ENCODE measurements around the gene MYBBP1A. TPM values are rescaled to one million over a fixed set of nuclear protein-coding genes. Genes with fewer than 3 reads are reported as not detected.

MYBBP1A gene
- polyA plus RNA-seq, 3 donors, result 4.2 to 22.3 (median 5.3) TPM

DNA sequence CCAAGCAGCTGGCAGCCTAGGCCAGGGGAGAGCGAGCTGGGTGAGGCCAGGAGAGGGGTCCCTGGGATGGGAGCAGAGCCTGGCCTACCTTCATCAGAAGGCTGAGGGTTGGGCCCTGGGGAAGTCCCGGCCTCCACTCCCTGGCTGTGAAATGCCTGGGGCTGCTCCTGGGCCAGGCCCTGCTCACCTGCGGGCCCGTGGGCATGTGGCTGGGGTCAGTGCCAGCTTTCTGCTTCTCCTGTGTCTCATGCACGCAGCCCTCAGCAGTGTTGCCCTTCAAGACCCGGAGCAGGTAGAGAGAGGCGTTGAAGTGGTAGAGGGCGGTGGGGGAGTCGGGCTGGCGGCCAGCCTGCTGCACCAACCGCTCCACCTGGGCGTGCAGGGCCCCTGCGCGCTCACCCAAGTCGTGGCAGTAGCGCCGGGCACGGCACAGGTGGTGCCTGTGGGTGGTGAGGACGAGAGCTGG is 12.4 kb downstream of the MYBBP1A start:
- H3K4me3 Mint-ChIP-seq, result no peak overlapping the region
- TF ChIP-seq, protein P1, sequence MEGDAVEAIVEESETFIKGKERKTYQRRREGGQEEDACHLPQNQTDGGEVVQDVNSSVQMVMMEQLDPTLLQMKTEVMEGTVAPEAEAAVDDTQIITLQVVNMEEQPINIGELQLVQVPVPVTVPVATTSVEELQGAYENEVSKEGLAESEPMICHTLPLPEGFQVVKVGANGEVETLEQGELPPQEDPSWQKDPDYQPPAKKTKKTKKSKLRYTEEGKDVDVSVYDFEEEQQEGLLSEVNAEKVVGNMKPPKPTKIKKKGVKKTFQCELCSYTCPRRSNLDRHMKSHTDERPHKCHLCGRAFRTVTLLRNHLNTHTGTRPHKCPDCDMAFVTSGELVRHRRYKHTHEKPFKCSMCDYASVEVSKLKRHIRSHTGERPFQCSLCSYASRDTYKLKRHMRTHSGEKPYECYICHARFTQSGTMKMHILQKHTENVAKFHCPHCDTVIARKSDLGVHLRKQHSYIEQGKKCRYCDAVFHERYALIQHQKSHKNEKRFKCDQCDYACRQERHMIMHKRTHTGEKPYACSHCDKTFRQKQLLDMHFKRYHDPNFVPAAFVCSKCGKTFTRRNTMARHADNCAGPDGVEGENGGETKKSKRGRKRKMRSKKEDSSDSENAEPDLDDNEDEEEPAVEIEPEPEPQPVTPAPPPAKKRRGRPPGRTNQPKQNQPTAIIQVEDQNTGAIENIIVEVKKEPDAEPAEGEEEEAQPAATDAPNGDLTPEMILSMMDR (IDR thresholded peaks at IDR 0.05), result no peak
- WGBS (ENCODE audit: insufficient coverage), result 91% methylated on average over 11 of the region's 19 CpGs

DNA sequence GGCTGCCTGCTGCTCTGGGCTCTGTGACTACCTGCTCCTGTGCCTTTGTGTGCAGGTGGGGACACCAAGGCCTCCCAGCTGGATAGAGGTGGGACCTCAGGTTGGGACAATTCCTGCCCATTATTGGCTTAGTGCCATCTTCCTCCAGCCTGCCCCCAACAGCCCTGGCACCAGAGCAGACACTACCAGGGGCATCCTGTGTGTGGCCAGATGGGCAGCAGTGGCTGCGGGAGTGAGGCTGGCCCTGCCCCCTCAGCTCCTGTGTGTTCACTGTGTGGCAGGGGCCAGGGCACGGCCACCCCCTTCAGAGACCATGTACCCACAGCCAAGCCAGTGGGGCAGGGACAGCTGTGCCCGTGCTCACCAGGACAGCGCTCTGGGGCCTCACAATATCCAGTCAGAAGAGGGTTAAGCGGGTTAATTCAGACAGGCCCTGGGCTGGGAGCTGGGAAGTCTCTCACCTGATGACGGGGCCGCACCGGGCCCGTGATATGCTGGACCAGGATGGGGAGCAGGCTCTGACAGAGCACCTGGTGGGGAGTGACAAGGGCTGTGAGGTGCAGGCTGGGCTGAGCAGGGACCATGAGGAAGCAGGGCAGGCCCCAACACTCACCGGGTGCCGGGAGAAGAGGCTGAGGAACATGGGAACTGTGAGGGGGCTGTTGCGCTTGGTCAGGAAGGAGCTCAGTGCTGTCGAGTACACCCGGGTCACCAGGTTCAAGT is 13.0 kb downstream of the MYBBP1A start:
- Histone ChIP-seq H3K79me2 (ENCODE audit: insufficient read depth, low read length) (no peaks in the 10 kb centered on the region), H3K27me3 (ENCODE audit: control insufficient read depth in 2 of 2, insufficient read depth in 2 of 2, low read length in 2 of 2) (no peaks in the 10 kb centered on the region), H4K20me1 (ENCODE audit: insufficient read depth, low read length) (no peaks in the 10 kb centered on the region), H3K4me1 (ENCODE audit: control insufficient read depth in 1 of 2, insufficient read depth in 2 of 2, low read length in 2 of 2) (peaks cover under 1 to 3% of the 10 kb centered on the region in 2 donors), H2AFZ (ENCODE audit: insufficient read depth, low read depth, low read length, poor library complexity, severe bottlenecking) (no peak overlapping the region), H3K4me2 (replicated peaks; ENCODE audit: extremely low read depth, low read length, poor library complexity, severe bottlenecking) (no peak overlapping the region), H3K9me3 (replicated peaks in 1 of 2; ENCODE audit: control insufficient read depth in 1 of 2, insufficient read depth in 1 of 2, low read length in 2 of 2) (no peaks in the 10 kb centered on the region), H3K36me3 (replicated peaks in 1 of 2; ENCODE audit: control insufficient read depth in 1 of 2, insufficient read depth in 2 of 2, low read length in 2 of 2) (peaks cover 77 to 85% of the 10 kb centered on the region in 2 donors), H3K27ac (ENCODE audit: low read depth in 1 of 2, low read length in 2 of 2) (no peak overlapping the region), H3K4me3 (replicated peaks in 1 of 3; ENCODE audit: low read depth in 2 of 3, low read length in 3 of 3) (no peak overlapping the region), H3K9ac (ENCODE audit: insufficient read depth, low read length, poor library complexity, severe bottlenecking) (no peak overlapping the region)
- Mint-ChIP-seq H3K9me3 (no peaks in the 10 kb centered on the region), H3K36me3 (peaks cover 49 to 91% of the 10 kb centered on the region in 2 donors), H3K27ac (peak overlapping the region in 1 of 7 donors; percentile 60), H3K27me3 (ENCODE audit: low read depth in 3 of 3) (peaks cover 0 to 5% (median 0%) of the 10 kb centered on the region in 3 donors), H3K4me3 (no peak overlapping the region), H3K4me1 (peaks cover 5% of the 10 kb centered on the region)
- no peak for DNase-seq
- intact Hi-C loops (cut with micrococcal nuclease), result no loop called here
- WGBS (ENCODE audit: insufficient coverage), result 97% methylated on average over 14 of the region's 14 CpGs
- TF ChIP-seq, protein P1 (IDR thresholded peaks at IDR 0.05), result no peak

More for the DNA sequence above, 12.4 kb downstream of the MYBBP1A start:
- H3K9me3 Mint-ChIP-seq, result no peaks in the 10 kb centered on the region
- H3K27me3 Mint-ChIP-seq (ENCODE audit: low read depth in 3 of 3), result peaks cover 0 to 6% (median 0%) of the 10 kb centered on the region in 3 donors
- Histone ChIP-seq H2AFZ (ENCODE audit: insufficient read depth, low read depth, low read length, poor library complexity, severe bottlenecking) (no peak overlapping the region), H3K9ac (ENCODE audit: insufficient read depth, low read length, poor library complexity, severe bottlenecking) (no peak overlapping the region), H3K27me3 (ENCODE audit: control insufficient read depth in 2 of 2, insufficient read depth in 2 of 2, low read length in 2 of 2) (no peaks in the 10 kb centered on the region), H4K20me1 (ENCODE audit: insufficient read depth, low read length) (no peaks in the 10 kb centered on the region), H3K36me3 (replicated peaks in 1 of 2; ENCODE audit: control insufficient read depth in 1 of 2, insufficient read depth in 2 of 2, low read length in 2 of 2) (peaks cover 79 to 88% of the 10 kb centered on the region in 2 donors), H3K9me3 (replicated peaks in 1 of 2; ENCODE audit: control insufficient read depth in 1 of 2, insufficient read depth in 1 of 2, low read length in 2 of 2) (no peaks in the 10 kb centered on the region), H3K79me2 (ENCODE audit: insufficient read depth, low read length) (no peaks in the 10 kb centered on the region), H3K27ac (ENCODE audit: low read depth in 1 of 2, low read length in 2 of 2) (no peak overlapping the region), H3K4me3 (replicated peaks in 1 of 3; ENCODE audit: low read depth in 2 of 3, low read length in 3 of 3) (no peak overlapping the region), H3K4me2 (replicated peaks; ENCODE audit: extremely low read depth, low read length, poor library complexity, severe bottlenecking) (no peak overlapping the region), H3K4me1 (ENCODE audit: control insufficient read depth in 1 of 2, insufficient read depth in 2 of 2, low read length in 2 of 2) (no peaks in the 10 kb centered on the region)
- H3K4me1 Mint-ChIP-seq, result peaks cover under 1% of the 10 kb centered on the region
- intact Hi-C loops (cut with micrococcal nuclease), result no loop called here
- peak overlapping the region in 1 of 7 donors; percentile 60 for H3K27ac Mint-ChIP-seq
- peaks cover 54 to 94% of the 10 kb centered on the region in 2 donors for H3K36me3 Mint-ChIP-seq
- DNase-seq, result no peak
